ENCODE measurements around the gene DAD1.

DNA sequence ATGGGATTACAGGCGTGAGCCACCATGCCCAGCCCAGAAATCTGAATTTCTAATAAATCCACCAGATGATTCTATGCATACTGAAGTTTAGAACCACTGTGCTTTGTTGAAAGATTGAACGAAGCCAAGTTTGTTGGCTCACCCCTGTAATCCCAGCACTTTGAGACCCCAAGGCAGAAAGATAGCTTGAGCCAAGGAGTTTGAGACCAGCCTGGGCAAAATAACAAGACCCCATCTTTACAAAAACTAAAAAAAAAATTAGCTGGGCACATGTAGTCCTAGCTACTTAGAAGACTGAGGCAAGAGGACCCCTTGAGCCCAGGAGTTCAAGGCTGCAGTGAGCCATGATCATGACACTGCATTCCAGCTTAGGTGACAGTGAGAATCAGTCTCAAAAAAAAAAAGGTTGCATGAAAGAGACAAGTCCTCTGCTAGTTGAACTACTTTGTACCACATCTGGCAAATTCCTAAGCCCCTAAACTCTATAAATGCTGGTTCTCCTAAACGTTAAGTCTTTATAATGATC, 7.4 kb upstream of the DAD1 start:
- TF ChIP-seq EZH2phosphoT487 (IDR thresholded peaks at IDR 0.05; ENCODE audit: low read depth, severe bottlenecking, unreplicated experiment), result no peak
- no peak for TF ChIP-seq EZH2 (IDR thresholded peaks at IDR 0.05; ENCODE audit: borderline replicate concordance)
